Neural progenitor cell (in vitro differentiated cells): ENCODE data around the gene NKD1. TPM values are rescaled to one million over a fixed set of nuclear protein-coding genes. Genes with fewer than 3 reads are reported as not detected.

Source experiments
- DNase-seq: peaks from one replicate; pipeline ENCODE4 v3.0.0-alpha.2; 2016; ENCODE audit warnings: low spot score
- H2AFZ ChIP-seq: fragments of 200-600 bp; sonication (generic); replicated peaks from 2 replicates; pipeline ENCODE4 v1.6.1; 2016; ENCODE audit warnings: antibody characterized with exemption
- H3F3A ChIP-seq: fragments of 200-600 bp; sonication (generic); 2 replicates; pipeline ENCODE4 v1.6.1; 2016; ENCODE audit warnings: antibody characterized with exemption, low read depth
- H3K27ac ChIP-seq: fragments of 200-600 bp; sonication (generic); 2 replicates; pipeline ENCODE4 v1.5.1; 2016; ENCODE audit warnings: mild to moderate bottlenecking
- H3K27me3 ChIP-seq: fragments of 200-600 bp; sonication (generic); 2 replicates; pipeline ENCODE4 v1.6.1; 2016; ENCODE audit warnings: mild to moderate bottlenecking, moderate library complexity
- H3K36me3 ChIP-seq: fragments of 200-600 bp; sonication (generic); 2 replicates; pipeline ENCODE4 v1.5.1; 2016
- H3K4me1 ChIP-seq: fragments of 200-600 bp; sonication (generic); 2 replicates; pipeline ENCODE4 v1.6.1; 2016; ENCODE audit warnings: mixed run types
- H3K4me2 ChIP-seq: fragments of 200-600 bp; sonication (generic); 2 replicates; pipeline ENCODE4 v1.6.1; 2016
- H3K4me3 ChIP-seq: fragments of 200-600 bp; sonication (generic); 2 replicates; pipeline ENCODE4 v1.5.1; 2016
- H3K79me2 ChIP-seq: fragments of 200-600 bp; sonication (generic); 2 replicates; pipeline ENCODE4 v1.6.1; 2016; ENCODE audit warnings: low read depth
- H3K9ac ChIP-seq: fragments of 200-600 bp; sonication (generic); 2 replicates; pipeline ENCODE4 v1.6.1; 2016
- H3K9me3 ChIP-seq: fragments of 200-600 bp; sonication (generic); 2 replicates; pipeline ENCODE4 v1.5.1; 2016; ENCODE audit warnings: low read depth
- H4K20me1 ChIP-seq: fragments of 200-600 bp; sonication (generic); 2 replicates; pipeline ENCODE4 v1.6.1; 2016; ENCODE audit warnings: low read depth
- H3K27ac Mint-ChIP-seq: 3 replicates; pipeline ENCODE4 v1.8.0; 2021; ENCODE audit warnings: mixed read lengths
- H3K27me3 Mint-ChIP-seq: 2 replicates; pipeline ENCODE4 v1.8.0; 2022; ENCODE audit warnings: low read depth, mild to moderate bottlenecking, inconsistent platforms, moderate library complexity, mixed read lengths; ENCODE audit not compliant: insufficient read depth
- H3K36me3 Mint-ChIP-seq: 3 replicates; pipeline ENCODE4 v1.8.0; 2021; ENCODE audit warnings: mixed read lengths
- H3K4me1 Mint-ChIP-seq: 3 replicates; pipeline ENCODE4 v1.8.0; 2021; ENCODE audit warnings: mixed read lengths
- H3K4me3 Mint-ChIP-seq: 3 replicates; pipeline ENCODE4 v1.8.0; 2021; ENCODE audit warnings: mild to moderate bottlenecking, moderate library complexity, mixed read lengths
- H3K9me3 Mint-ChIP-seq: 3 replicates; pipeline ENCODE4 v1.8.0; 2020; ENCODE audit warnings: mixed read lengths
- EZH2 ChIP-seq: fragments of 200-600 bp; sonication (generic); IDR thresholded peaks from 2 replicates; pipeline ENCODE4 v1.6.1; 2017; ENCODE audit warnings: antibody characterized with exemption, mild to moderate bottlenecking, moderate library complexity
- EZH2phosphoT487 ChIP-seq: fragments of 200-600 bp; sonication (generic); IDR thresholded peaks from 2 replicates; pipeline ENCODE4 v1.6.1; 2017; ENCODE audit warnings: antibody characterized with exemption
- total RNA-seq: library from RNA; depleted of rRNA; stranded (reverse); fragments of >200 nt; gene quantifications from 2 replicates; pipeline ENCODE4 v1.2.3, GENCODE V29; 2015; ENCODE audit warnings: low replicate concordance
- TF ChIP-seq, protein P1 (sequence below): fragments of 200-600 bp; sonication (generic); IDR thresholded peaks from 2 replicates; pipeline ENCODE4 v1.5.1; 2017; ENCODE audit warnings: antibody characterized with exemption, mild to moderate bottlenecking

The NKD1 gene
- total RNA-seq, 1 donor from 2014 or later = 5.3 TPM

DNA sequence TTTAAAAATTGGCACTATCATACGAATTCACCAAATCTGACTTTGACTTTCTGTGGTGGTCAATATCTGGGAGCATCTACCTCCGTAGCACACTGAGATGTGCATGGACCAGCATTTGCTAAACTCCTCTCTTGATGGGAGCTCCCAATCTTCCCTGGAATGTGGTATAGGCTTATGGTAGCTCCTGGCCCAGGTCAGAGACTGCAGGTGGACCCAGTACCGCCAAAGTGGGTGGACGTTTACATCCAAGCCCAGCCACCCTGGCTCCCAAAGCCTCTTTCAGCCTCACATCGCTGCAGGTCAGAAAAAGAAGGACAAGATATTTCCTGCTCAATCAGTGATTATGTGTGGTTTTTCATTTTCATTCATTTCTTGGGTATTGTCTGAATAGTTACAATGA is 43.1 kb upstream of the NKD1 start:
- peaks cover 12% of the 10 kb centered on the region for H3K9me3 Mint-ChIP-seq
- TF ChIP-seq, protein P1, sequence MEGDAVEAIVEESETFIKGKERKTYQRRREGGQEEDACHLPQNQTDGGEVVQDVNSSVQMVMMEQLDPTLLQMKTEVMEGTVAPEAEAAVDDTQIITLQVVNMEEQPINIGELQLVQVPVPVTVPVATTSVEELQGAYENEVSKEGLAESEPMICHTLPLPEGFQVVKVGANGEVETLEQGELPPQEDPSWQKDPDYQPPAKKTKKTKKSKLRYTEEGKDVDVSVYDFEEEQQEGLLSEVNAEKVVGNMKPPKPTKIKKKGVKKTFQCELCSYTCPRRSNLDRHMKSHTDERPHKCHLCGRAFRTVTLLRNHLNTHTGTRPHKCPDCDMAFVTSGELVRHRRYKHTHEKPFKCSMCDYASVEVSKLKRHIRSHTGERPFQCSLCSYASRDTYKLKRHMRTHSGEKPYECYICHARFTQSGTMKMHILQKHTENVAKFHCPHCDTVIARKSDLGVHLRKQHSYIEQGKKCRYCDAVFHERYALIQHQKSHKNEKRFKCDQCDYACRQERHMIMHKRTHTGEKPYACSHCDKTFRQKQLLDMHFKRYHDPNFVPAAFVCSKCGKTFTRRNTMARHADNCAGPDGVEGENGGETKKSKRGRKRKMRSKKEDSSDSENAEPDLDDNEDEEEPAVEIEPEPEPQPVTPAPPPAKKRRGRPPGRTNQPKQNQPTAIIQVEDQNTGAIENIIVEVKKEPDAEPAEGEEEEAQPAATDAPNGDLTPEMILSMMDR = no peak
- TF ChIP-seq EZH2phosphoT487 (no peak), EZH2 (no peak)
- no peak for DNase-seq
- Histone ChIP-seq H3K9me3 (no peaks in the 10 kb centered on the region), H3K4me2 (peak overlapping the region; percentile 50), H3F3A (peaks cover 11% of the 10 kb centered on the region), H3K27me3 (no peaks in the 10 kb centered on the region), H3K9ac (no peak overlapping the region), H3K27ac (no peak overlapping the region), H3K4me3 (no peak overlapping the region), H4K20me1 (no peaks in the 10 kb centered on the region), H3K36me3 (no peaks in the 10 kb centered on the region), H2AFZ (no peak overlapping the region), H3K79me2 (no peaks in the 10 kb centered on the region), H3K4me1 (peaks cover 20% of the 10 kb centered on the region)
- no peaks in the 10 kb centered on the region for H3K36me3 Mint-ChIP-seq
- peak overlapping the region; percentile 64 for H3K27ac Mint-ChIP-seq
- no peak overlapping the region for H3K4me3 Mint-ChIP-seq
- H3K27me3 Mint-ChIP-seq = peaks cover 20% of the 10 kb centered on the region
- peaks cover 36% of the 10 kb centered on the region for H3K4me1 Mint-ChIP-seq

DNA sequence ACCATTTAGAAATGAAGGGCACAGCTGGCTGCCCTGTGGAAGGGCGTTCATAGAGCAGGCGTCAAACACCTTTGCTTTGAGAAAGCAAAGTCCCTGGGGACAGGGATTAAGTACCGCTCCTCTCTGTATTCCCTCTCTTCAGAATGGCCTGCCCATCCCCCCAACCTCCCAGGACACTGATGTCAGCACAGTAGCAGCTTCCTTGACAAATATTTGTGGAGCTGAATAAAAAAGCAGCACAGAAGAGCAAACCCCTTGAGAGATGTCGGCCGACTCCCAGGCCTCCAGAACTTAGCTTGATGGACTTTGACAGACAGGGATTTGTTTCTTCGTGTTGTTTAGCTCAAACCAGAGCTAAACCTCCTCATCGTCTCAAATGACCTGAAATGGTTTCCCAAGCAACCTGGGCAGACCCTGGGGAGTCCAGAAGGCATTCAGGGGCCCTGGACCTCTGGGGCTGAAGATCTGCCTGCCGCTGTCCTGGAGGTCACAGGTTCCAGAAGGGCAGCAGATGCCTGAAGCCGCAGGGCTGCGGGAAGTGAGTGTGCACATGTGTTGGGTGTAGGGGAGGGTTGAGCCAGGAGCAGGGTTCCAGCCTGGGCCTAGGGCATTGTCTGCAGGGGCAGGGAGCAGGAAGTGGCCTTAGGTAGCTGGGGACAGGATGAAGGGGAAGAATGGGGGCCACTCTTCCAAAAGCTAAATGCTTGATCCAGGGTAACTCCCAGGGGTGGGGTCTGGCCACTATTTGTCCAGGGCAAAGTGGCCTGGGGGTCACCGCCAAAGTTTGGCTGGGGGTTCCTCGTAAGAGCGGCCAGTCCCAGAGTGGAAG is 42.3 kb upstream of the NKD1 start:
- H3K27me3 Mint-ChIP-seq = peaks cover 20% of the 10 kb centered on the region
- H3K4me3 Mint-ChIP-seq = peak overlapping the region; percentile 65
- DNase-seq = peak; percentile 67

DNA sequence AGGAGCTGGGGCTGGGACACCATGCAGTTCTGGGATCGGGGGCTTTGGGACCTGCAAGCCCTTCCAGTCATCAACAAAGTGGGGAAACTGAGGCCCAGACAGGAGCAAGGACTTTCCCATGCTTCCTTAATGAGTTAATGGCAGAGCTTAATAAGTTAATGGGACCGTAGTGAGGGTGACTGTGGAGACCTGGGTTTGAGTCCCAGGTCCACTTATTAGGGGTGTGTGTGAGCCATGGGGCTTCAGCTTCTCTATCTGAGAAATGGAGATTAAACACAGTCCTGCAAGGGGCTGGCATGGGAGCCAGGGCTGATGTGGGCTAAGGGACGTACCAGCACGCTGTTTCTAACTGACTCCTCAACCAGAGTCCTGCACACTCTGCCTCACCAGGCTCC is 41.7 kb upstream of the NKD1 start:
- peaks cover 33% of the 10 kb centered on the region for H3K4me1 Mint-ChIP-seq
- H3K9ac ChIP-seq = no peak overlapping the region
- H3K79me2 ChIP-seq = no peaks in the 10 kb centered on the region
- no peak overlapping the region for H3K4me2 ChIP-seq
- TF ChIP-seq, protein P1 = no peak
- TF ChIP-seq EZH2phosphoT487 (no peak), EZH2 (no peak)
- no peaks in the 10 kb centered on the region for H3K9me3 ChIP-seq
- H3K27me3 ChIP-seq = no peaks in the 10 kb centered on the region
- H3K27ac Mint-ChIP-seq = peak overlapping the region; percentile 99
- H3K27ac ChIP-seq = no peak overlapping the region
- no peak for DNase-seq
- H3F3A ChIP-seq = peaks cover 11% of the 10 kb centered on the region
- H2AFZ ChIP-seq = no peak overlapping the region
- H3K4me3 Mint-ChIP-seq = no peak overlapping the region
- no peaks in the 10 kb centered on the region for H3K36me3 Mint-ChIP-seq
- no peaks in the 10 kb centered on the region for H4K20me1 ChIP-seq
- no peak overlapping the region for H3K4me3 ChIP-seq
- H3K4me1 ChIP-seq = peaks cover 20% of the 10 kb centered on the region
- no peaks in the 10 kb centered on the region for H3K36me3 ChIP-seq
- H3K9me3 Mint-ChIP-seq = peaks cover 18% of the 10 kb centered on the region
- H3K27me3 Mint-ChIP-seq = peaks cover 18% of the 10 kb centered on the region

More for the DNA sequence above, 42.3 kb upstream of the NKD1 start:
- Histone ChIP-seq H3F3A (peaks cover 11% of the 10 kb centered on the region), H2AFZ (peak overlapping the region; percentile 83), H3K27ac (no peak overlapping the region), H3K9ac (no peak overlapping the region), H3K36me3 (no peaks in the 10 kb centered on the region), H3K27me3 (no peaks in the 10 kb centered on the region), H3K9me3 (no peaks in the 10 kb centered on the region), H3K4me1 (peaks cover 20% of the 10 kb centered on the region), H3K4me3 (no peak overlapping the region), H3K4me2 (peak overlapping the region; percentile 50), H3K79me2 (no peaks in the 10 kb centered on the region), H4K20me1 (no peaks in the 10 kb centered on the region)
- peak overlapping the region; percentile 99 for H3K27ac Mint-ChIP-seq
- peaks cover 36% of the 10 kb centered on the region for H3K4me1 Mint-ChIP-seq
- TF ChIP-seq EZH2phosphoT487 = no peak
- TF ChIP-seq, protein P1 = no peak
- TF ChIP-seq EZH2 = no peak
- H3K9me3 Mint-ChIP-seq = peaks cover 14% of the 10 kb centered on the region
- H3K36me3 Mint-ChIP-seq = no peaks in the 10 kb centered on the region
